Activated T-helper 1 cell treated with anti-CD3 and anti-CD28 coated beads, Interleukin-12 subunit alpha, Interleukin-12 subunit beta, Interleukin-2, Interleukin-4 antibody, amounts not matched to agents 30 ng/mL and 10 ng/mL and 1 ng/mL, durations not matched to agents 14 hours and 24 hours and 36 hours (primary cell): Measurements from ENCODE around the gene NIFK. TPM values are rescaled to one million over a fixed set of nuclear protein-coding genes. Genes with fewer than 3 reads are reported as not detected.

Experiments used
- DNase-seq: peaks from one replicate; pipeline ENCODE4 v3.0.0; 2021; ENCODE audit warnings: low spot score
- H3K27ac Mint-ChIP-seq: one replicate; pipeline ENCODE4 v1.8.0; 2021; ENCODE audit warnings: mild to moderate bottlenecking, mixed read lengths
- H3K27me3 Mint-ChIP-seq: one replicate; pipeline ENCODE4 v1.8.0; 2022; ENCODE audit warnings: mild to moderate bottlenecking, moderate library complexity, mixed read lengths; ENCODE audit not compliant: insufficient read depth
- H3K36me3 Mint-ChIP-seq: one replicate; pipeline ENCODE4 v1.8.0; 2021; ENCODE audit warnings: low read depth, mixed read lengths
- H3K4me1 Mint-ChIP-seq: one replicate; pipeline ENCODE4 v1.8.0; 2021; ENCODE audit warnings: low read depth, mixed read lengths
- H3K4me3 Mint-ChIP-seq: one replicate; pipeline ENCODE4 v1.8.0; 2021; ENCODE audit warnings: mild to moderate bottlenecking, moderate library complexity, mixed read lengths
- H3K9me3 Mint-ChIP-seq: one replicate; pipeline ENCODE4 v1.8.0; 2021; ENCODE audit warnings: mixed read lengths
- intact Hi-C: fragments of 100-400 bp; cut with micrococcal nuclease; formaldehyde crosslinking; loops from one replicate; pipeline ENCODE4 v1.15.1; 2024
- total RNA-seq: library from RNA; stranded (reverse); gene quantifications from 2 replicates; pipeline ENCODE4 v1.2.3, GENCODE V29; 2022

NIFK gene
- total RNA-seq, 1 donor from 2014 or later = 150 TPM

- Mint-ChIP-seq H3K36me3 (peaks cover 15% of the 10 kb centered on the region), H3K9me3 (peaks cover 60% of the 10 kb centered on the region), H3K4me3 (no peak overlapping the region), H3K27me3 (no peaks in the 10 kb centered on the region), H3K27ac (no peak overlapping the region), H3K4me1 (peaks cover 15% of the 10 kb centered on the region)
- no peak for DNase-seq
- intact Hi-C loops = no loop called here
These were observed 54.0 kb downstream of the NIFK start for GRCh38 chr2:121682396-121683298.

GRCh38 chr2:121677855-121678254 lies 58.8 kb downstream of the NIFK start:
- Mint-ChIP-seq H3K36me3 (peaks cover 15% of the 10 kb centered on the region), H3K27me3 (no peaks in the 10 kb centered on the region), H3K4me3 (no peak overlapping the region), H3K9me3 (peaks cover 71% of the 10 kb centered on the region), H3K27ac (no peak overlapping the region), H3K4me1 (peaks cover 15% of the 10 kb centered on the region)
- intact Hi-C loops = no loop called here
- DNase-seq = no peak

Other genes with a start within 250 kb of the NIFK start
- not detected in 2 replicates for gene RNU4ATAC, start 206.0 kb downstream of the NIFK start, total RNA-seq
- gene CLASP1, start 87.4 kb downstream of the NIFK start, total RNA-seq = 62.6 and 72.6 TPM in 2 replicates
- 72.3 and 80.1 TPM in 2 replicates for gene TSN, start 18.8 kb upstream of the NIFK start, total RNA-seq